Measurements from ENCODE around the gene LILRB2.

The LILRB2 gene

GRCh38 chr19:54312436-54313377, 31.8 kb upstream of the LILRB2 start, which contains the start of gene LILRA5:
TSS of gene LILRA5 (minus strand) at chr19:54313166. CDS start at chr19:54313019, 147 bp downstream.
- no peak for DNase-seq (ENCODE audit: low read depth)
- H3K4me3 ChIP-seq (ENCODE audit: low read depth, low read length): no peak within 1 kb of the TSS
- TF ChIP-seq CTCF (conservative IDR thresholded peaks at IDR 0.05; ENCODE audit: low read depth, low read length): no peak

GRCh38 chr19:54312011-54312410, 31.1 kb upstream of the LILRB2 start:
- TF ChIP-seq CTCF (conservative IDR thresholded peaks at IDR 0.05; ENCODE audit: low read depth, low read length): no peak
- DNase-seq (ENCODE audit: low read depth): no peak
- no peak overlapping the region for H3K4me3 ChIP-seq (ENCODE audit: low read depth, low read length)

- no peak for DNase-seq (ENCODE audit: low read depth)
- no peak for TF ChIP-seq CTCF (conservative IDR thresholded peaks at IDR 0.05; ENCODE audit: low read depth, low read length)
- H3K4me3 ChIP-seq (ENCODE audit: low read depth, low read length): no peak overlapping the region
Observed at GRCh38 chr19:54311486-54311885, 30.6 kb upstream of the LILRB2 start.

GRCh38 chr19:54310543-54310942, 29.6 kb upstream of the LILRB2 start:
- DNase-seq (ENCODE audit: low read depth): no peak
- no peak overlapping the region for H3K4me3 ChIP-seq (ENCODE audit: low read depth, low read length)
- no peak for TF ChIP-seq CTCF (conservative IDR thresholded peaks at IDR 0.05; ENCODE audit: low read depth, low read length)

GRCh38 chr19:54309811-54310210, 28.9 kb upstream of the LILRB2 start:
- no peak for DNase-seq (ENCODE audit: low read depth)
- no peak overlapping the region for H3K4me3 ChIP-seq (ENCODE audit: low read depth, low read length)
- TF ChIP-seq CTCF (conservative IDR thresholded peaks at IDR 0.05; ENCODE audit: low read depth, low read length): no peak

GRCh38 chr19:54307389-54308020, 26.6 kb upstream of the LILRB2 start:
- no peak for TF ChIP-seq CTCF (conservative IDR thresholded peaks at IDR 0.05; ENCODE audit: low read depth, low read length)
- DNase-seq (ENCODE audit: low read depth): no peak
- no peak overlapping the region for H3K4me3 ChIP-seq (ENCODE audit: low read depth, low read length)

Measured in choroid plexus epithelial cell (primary cell).